H1 (cell line): ENCODE measurements around the gene DDIAS. TPM values are rescaled to one million over a fixed set of nuclear protein-coding genes. Genes with fewer than 3 reads are reported as not detected.

Source experiments
- SIX5 ChIP-seq: IDR thresholded peaks from 2 replicates; pipeline ENCODE4 v1.6.1; 2011; ENCODE audit warnings: mild to moderate bottlenecking, low read depth, low read length
- polyA plus RNA-seq, 7 experiments: library from polyadenylated mRNA; depleted of rRNA in 3 of 7; stranded (reverse) in 5 of 7; unstranded in 2 of 7; fragments of >200 nt in 5 of 7; fragments of 200-250 nt in 2 of 7; gene quantifications; 1 replicate in 5 of 7; 2 replicates in 1 of 7; 4 replicates in 1 of 7; pipeline versions ENCODE4 v1.2.1 to v1.2.3, GENCODE V29; 2011 to 2013; ENCODE audit warnings: missing spikeins in 2 of 7, mixed read lengths in 2 of 7
- total RNA-seq: library from RNA; stranded (reverse); fragmentation: NEBNext Ultra II Directional; extraction: Animal tissue kit (Norgen Biotek cat#: 25700); gene quantifications from 2 replicates; pipeline ENCODE4 v1.2.1, GENCODE V29; 2021
- TF ChIP-seq, protein P1 (sequence below), 3 experiments: IDR thresholded peaks; 1 replicate in 2 of 3; 2 replicates in 1 of 3; pipeline versions ENCODE4 v1.5.1 to v1.6.1; 2011; ENCODE audit warnings: low read length in 3 of 3, mild to moderate bottlenecking in 3 of 3, inconsistent platforms in 2 of 3, low read depth in 1 of 3, moderate library complexity in 1 of 3; ENCODE audit not compliant: insufficient read depth in 1 of 3; ENCODE audit errors: control extremely low read depth in 1 of 3

The DDIAS gene
- total and polyA plus RNA-seq, 2 of the 8 experiments (the other 6 are each of a cell fraction or from before 2014, with no cell fraction given) = 11.6 to 25.7 TPM

DNA sequence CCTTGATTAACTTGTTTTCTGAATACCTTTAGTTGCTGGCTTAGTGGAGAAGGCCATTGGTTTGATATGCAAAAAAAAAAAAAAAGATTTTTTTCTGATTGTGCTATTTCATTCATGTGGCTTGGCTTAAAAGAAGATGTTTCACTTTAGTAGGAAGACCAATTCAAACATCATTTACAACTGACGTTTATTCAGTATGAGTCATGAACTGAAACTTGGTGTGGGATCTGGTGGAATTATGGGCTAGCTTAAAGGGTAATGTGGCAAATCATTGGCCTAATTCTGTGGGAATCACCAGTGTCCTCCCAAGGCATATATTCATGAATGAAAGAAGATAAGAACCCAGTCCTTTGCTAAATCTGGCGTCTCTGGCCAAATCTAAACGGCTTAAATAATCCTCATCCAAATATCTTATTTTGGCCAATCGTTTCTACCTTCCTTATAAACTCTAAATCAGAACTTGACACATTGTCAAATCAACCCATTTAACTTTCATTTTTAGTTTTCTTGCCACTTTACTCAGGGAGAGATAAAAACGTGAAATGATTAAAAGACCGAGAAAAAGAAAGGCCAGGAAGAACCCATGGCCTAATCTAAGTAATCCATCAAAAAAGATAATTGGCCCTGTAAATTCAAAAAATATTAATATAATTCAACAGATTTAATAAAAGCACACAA, 77.0 kb downstream of the DDIAS start (continued):
- TF ChIP-seq, protein P1, sequence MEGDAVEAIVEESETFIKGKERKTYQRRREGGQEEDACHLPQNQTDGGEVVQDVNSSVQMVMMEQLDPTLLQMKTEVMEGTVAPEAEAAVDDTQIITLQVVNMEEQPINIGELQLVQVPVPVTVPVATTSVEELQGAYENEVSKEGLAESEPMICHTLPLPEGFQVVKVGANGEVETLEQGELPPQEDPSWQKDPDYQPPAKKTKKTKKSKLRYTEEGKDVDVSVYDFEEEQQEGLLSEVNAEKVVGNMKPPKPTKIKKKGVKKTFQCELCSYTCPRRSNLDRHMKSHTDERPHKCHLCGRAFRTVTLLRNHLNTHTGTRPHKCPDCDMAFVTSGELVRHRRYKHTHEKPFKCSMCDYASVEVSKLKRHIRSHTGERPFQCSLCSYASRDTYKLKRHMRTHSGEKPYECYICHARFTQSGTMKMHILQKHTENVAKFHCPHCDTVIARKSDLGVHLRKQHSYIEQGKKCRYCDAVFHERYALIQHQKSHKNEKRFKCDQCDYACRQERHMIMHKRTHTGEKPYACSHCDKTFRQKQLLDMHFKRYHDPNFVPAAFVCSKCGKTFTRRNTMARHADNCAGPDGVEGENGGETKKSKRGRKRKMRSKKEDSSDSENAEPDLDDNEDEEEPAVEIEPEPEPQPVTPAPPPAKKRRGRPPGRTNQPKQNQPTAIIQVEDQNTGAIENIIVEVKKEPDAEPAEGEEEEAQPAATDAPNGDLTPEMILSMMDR (IDR thresholded peaks at IDR 0.05; ENCODE audit: control extremely low read depth in 1 of 3, insufficient read depth in 1 of 3, low read depth in 1 of 3, low read length in 3 of 3) = no peak
- TF ChIP-seq SIX5 = no peak
